H1 (cell line): Measurements from ENCODE around the gene PCDHGA3. TPM values are rescaled to one million over a fixed set of nuclear protein-coding genes. Genes with fewer than 3 reads are reported as not detected.

Experiments used
- FOSL1 ChIP-seq: IDR thresholded peaks from 2 replicates; pipeline ENCODE4 v1.6.1; 2011; ENCODE audit warnings: mild to moderate bottlenecking, low read depth, low read length, moderate library complexity; ENCODE audit not compliant: insufficient read depth
- KDM4A ChIP-seq: IDR thresholded peaks from one replicate; pipeline ENCODE4 v1.7.1; 2012; ENCODE audit warnings: low read depth, mild to moderate bottlenecking, moderate library complexity, low read length, inconsistent platforms; ENCODE audit not compliant: severe bottlenecking
- MAFK ChIP-seq: IDR thresholded peaks from 2 replicates; pipeline ENCODE4 v1.6.1; 2012; ENCODE audit warnings: low read depth, mild to moderate bottlenecking, improper control_type of control experiment, low read length
- NRF1 ChIP-seq: IDR thresholded peaks from 2 replicates; pipeline ENCODE4 v1.6.1; 2011; ENCODE audit warnings: mild to moderate bottlenecking, low read depth, low read length, improper control_type of control experiment
- polyA plus RNA-seq, 7 experiments: library from polyadenylated mRNA; depleted of rRNA in 3 of 7; stranded (reverse) in 5 of 7; unstranded in 2 of 7; fragments of >200 nt in 5 of 7; fragments of 200-250 nt in 2 of 7; gene quantifications; 1 replicate in 5 of 7; 2 replicates in 1 of 7; 4 replicates in 1 of 7; pipeline versions ENCODE4 v1.2.1 to v1.2.3, GENCODE V29; 2011 to 2013; ENCODE audit warnings: missing spikeins in 2 of 7, mixed read lengths in 2 of 7
- total RNA-seq: library from RNA; stranded (reverse); fragmentation: NEBNext Ultra II Directional; extraction: Animal tissue kit (Norgen Biotek cat#: 25700); gene quantifications from 2 replicates; pipeline ENCODE4 v1.2.1, GENCODE V29; 2021
- TF ChIP-seq, protein P1 (sequence below): fragments of 300-600 bp; sonication (generic); IDR thresholded peaks from 2 replicates; pipeline ENCODE4 v1.7.1; 2012; ENCODE audit warnings: low read length, moderate library complexity, mild to moderate bottlenecking, inconsistent platforms; ENCODE audit not compliant: insufficient replicate concordance

Gene PCDHGA3
- total and polyA plus RNA-seq, 2 of the 8 experiments (the other 6 are each of a cell fraction or from before 2014, with no cell fraction given), result 0.15 to 0.39 TPM

- TF ChIP-seq, protein P1, sequence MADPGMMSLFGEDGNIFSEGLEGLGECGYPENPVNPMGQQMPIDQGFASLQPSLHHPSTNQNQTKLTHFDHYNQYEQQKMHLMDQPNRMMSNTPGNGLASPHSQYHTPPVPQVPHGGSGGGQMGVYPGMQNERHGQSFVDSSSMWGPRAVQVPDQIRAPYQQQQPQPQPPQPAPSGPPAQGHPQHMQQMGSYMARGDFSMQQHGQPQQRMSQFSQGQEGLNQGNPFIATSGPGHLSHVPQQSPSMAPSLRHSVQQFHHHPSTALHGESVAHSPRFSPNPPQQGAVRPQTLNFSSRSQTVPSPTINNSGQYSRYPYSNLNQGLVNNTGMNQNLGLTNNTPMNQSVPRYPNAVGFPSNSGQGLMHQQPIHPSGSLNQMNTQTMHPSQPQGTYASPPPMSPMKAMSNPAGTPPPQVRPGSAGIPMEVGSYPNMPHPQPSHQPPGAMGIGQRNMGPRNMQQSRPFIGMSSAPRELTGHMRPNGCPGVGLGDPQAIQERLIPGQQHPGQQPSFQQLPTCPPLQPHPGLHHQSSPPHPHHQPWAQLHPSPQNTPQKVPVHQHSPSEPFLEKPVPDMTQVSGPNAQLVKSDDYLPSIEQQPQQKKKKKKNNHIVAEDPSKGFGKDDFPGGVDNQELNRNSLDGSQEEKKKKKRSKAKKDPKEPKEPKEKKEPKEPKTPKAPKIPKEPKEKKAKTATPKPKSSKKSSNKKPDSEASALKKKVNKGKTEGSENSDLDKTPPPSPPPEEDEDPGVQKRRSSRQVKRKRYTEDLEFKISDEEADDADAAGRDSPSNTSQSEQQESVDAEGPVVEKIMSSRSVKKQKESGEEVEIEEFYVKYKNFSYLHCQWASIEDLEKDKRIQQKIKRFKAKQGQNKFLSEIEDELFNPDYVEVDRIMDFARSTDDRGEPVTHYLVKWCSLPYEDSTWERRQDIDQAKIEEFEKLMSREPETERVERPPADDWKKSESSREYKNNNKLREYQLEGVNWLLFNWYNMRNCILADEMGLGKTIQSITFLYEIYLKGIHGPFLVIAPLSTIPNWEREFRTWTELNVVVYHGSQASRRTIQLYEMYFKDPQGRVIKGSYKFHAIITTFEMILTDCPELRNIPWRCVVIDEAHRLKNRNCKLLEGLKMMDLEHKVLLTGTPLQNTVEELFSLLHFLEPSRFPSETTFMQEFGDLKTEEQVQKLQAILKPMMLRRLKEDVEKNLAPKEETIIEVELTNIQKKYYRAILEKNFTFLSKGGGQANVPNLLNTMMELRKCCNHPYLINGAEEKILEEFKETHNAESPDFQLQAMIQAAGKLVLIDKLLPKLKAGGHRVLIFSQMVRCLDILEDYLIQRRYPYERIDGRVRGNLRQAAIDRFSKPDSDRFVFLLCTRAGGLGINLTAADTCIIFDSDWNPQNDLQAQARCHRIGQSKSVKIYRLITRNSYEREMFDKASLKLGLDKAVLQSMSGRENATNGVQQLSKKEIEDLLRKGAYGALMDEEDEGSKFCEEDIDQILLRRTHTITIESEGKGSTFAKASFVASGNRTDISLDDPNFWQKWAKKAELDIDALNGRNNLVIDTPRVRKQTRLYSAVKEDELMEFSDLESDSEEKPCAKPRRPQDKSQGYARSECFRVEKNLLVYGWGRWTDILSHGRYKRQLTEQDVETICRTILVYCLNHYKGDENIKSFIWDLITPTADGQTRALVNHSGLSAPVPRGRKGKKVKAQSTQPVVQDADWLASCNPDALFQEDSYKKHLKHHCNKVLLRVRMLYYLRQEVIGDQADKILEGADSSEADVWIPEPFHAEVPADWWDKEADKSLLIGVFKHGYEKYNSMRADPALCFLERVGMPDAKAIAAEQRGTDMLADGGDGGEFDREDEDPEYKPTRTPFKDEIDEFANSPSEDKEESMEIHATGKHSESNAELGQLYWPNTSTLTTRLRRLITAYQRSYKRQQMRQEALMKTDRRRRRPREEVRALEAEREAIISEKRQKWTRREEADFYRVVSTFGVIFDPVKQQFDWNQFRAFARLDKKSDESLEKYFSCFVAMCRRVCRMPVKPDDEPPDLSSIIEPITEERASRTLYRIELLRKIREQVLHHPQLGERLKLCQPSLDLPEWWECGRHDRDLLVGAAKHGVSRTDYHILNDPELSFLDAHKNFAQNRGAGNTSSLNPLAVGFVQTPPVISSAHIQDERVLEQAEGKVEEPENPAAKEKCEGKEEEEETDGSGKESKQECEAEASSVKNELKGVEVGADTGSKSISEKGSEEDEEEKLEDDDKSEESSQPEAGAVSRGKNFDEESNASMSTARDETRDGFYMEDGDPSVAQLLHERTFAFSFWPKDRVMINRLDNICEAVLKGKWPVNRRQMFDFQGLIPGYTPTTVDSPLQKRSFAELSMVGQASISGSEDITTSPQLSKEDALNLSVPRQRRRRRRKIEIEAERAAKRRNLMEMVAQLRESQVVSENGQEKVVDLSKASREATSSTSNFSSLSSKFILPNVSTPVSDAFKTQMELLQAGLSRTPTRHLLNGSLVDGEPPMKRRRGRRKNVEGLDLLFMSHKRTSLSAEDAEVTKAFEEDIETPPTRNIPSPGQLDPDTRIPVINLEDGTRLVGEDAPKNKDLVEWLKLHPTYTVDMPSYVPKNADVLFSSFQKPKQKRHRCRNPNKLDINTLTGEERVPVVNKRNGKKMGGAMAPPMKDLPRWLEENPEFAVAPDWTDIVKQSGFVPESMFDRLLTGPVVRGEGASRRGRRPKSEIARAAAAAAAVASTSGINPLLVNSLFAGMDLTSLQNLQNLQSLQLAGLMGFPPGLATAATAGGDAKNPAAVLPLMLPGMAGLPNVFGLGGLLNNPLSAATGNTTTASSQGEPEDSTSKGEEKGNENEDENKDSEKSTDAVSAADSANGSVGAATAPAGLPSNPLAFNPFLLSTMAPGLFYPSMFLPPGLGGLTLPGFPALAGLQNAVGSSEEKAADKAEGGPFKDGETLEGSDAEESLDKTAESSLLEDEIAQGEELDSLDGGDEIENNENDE, result no peak
- TF ChIP-seq NRF1 (no peak), KDM4A (no peak), MAFK (no peak), FOSL1 (no peak)
These were observed 379 bp downstream of the PCDHGA3 start (continued) for GRCh38 chr5:141343953-141344463.
